Activated T-helper 17 cell treated with anti-CD3 and anti-CD28 coated beads, Interleukin-2, amount 50 U/mL, for 72 hours (primary cell): ENCODE measurements around the gene NDUFA11. TPM values are rescaled to one million over a fixed set of nuclear protein-coding genes. Genes with fewer than 3 reads are reported as not detected.
"Not testable (repeated sequence)": the region's sequence is repeated elsewhere in the genome, so short reads cannot be mapped to it uniquely, and the experiment has no call there.

Experiments
- ATAC-seq: fragments of 150-1000 bp; cut with Tn5 transposase; replicated peaks from 2 replicates; pipeline ENCODE4 v1.10.0; 2021; ENCODE audit warnings: mild to moderate bottlenecking, moderate library complexity
- H3K27ac Mint-ChIP-seq: one replicate; pipeline ENCODE4 v1.8.0; 2022; ENCODE audit warnings: mixed read lengths
- H3K27me3 Mint-ChIP-seq: one replicate; pipeline ENCODE4 v1.8.0; 2022; ENCODE audit warnings: mixed read lengths
- H3K36me3 Mint-ChIP-seq: one replicate; pipeline ENCODE4 v1.8.0; 2022; ENCODE audit warnings: low read depth, mild to moderate bottlenecking, mixed read lengths
- H3K4me1 Mint-ChIP-seq: one replicate; pipeline ENCODE4 v1.8.0; 2022; ENCODE audit warnings: mixed read lengths
- H3K4me3 Mint-ChIP-seq: one replicate; pipeline ENCODE4 v1.8.0; 2022; ENCODE audit warnings: mild to moderate bottlenecking, mixed read lengths
- H3K9me3 Mint-ChIP-seq: one replicate; pipeline ENCODE4 v1.8.0; 2022; ENCODE audit warnings: mixed read lengths
- total RNA-seq, 2 donors: library from RNA; stranded (reverse); gene quantifications; one replicate each; pipeline ENCODE4 v1.2.3, GENCODE V29; 2022

The NDUFA11 gene
- total RNA-seq, 2 donors from 2014 or later = 162 to 249 TPM

DNA sequence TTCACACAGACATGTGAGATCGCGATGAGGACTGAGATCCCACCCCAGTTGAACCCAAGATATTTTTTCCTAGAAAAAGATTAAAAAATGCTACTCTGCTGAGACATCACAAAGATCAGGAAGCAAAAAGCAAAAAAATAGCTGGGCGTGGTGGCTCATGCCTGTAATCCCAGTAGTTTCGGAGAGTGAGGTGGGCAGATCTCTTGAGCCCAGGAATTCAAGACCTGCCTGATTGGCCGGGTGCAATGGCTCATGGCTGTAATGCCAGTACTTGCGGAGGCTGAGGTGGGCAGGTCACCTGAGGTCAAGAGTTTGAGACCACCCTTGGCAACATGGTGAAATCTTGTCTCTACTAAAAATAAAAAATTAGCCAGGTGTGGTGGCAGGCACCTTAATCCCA, 53.4 kb downstream of the NDUFA11 start:
- Mint-ChIP-seq H3K27ac (no peak overlapping the region), H3K4me3 (no peak overlapping the region), H3K27me3 (no peaks in the 10 kb centered on the region), H3K36me3 (no peaks in the 10 kb centered on the region), H3K9me3 (no peaks in the 10 kb centered on the region), H3K4me1 (no peaks in the 10 kb centered on the region)
- ATAC-seq = no peak

DNA sequence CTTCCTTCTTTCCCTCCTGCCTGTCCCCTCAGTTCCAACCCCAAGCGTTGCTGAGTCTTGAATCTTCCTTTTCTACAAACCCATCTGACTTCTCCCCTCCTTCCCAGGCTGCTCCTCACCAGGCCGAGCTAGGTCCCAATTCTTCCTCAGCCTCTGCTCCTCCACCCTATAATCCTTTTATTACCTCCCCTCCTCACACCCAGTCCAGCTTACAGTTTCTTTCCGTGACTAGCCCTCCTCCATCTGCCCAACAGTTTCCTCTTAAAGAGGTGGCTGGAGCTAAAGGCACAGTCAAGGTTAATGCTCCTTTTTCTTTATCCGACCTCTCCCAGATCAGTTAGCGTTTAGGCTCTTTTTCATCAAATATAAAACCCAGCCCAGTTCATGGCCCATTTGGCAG, 55.0 kb downstream of the NDUFA11 start:
- not testable (repeated sequence) for H3K9me3 Mint-ChIP-seq, H3K27ac Mint-ChIP-seq, ATAC-seq

GRCh38 chr19:5847846-5848245, 55.7 kb downstream of the NDUFA11 start:
- H3K4me3 Mint-ChIP-seq, H3K27me3 Mint-ChIP-seq, H3K27ac Mint-ChIP-seq, H3K9me3 Mint-ChIP-seq, ATAC-seq, H3K4me1 Mint-ChIP-seq, H3K36me3 Mint-ChIP-seq: not testable (repeated sequence)

More for the DNA sequence above, 55.0 kb downstream of the NDUFA11 start:
- not testable (repeated sequence) for H3K4me1 Mint-ChIP-seq, H3K4me3 Mint-ChIP-seq, H3K36me3 Mint-ChIP-seq, H3K27me3 Mint-ChIP-seq

Other genes with a start within 250 kb of the NDUFA11 start
- 10 to 100 TPM; 29.5 to 38.7 TPM for gene MICOS13, start 223.3 kb downstream of the NDUFA11 start, total RNA-seq
- 1 to 10 TPM; 2.3 to 5.3 TPM for gene HSD11B1L, start 222.8 kb downstream of the NDUFA11 start, total RNA-seq
- 1,000 to 10,000 TPM in 1 of 2 donors, 100 to 1,000 TPM in 1; 860 to 1,029 TPM for gene RPL36, start 213.5 kb downstream of the NDUFA11 start, total RNA-seq
- gene LONP1, start 183.6 kb downstream of the NDUFA11 start, total RNA-seq = 100 to 1,000 TPM; 291 to 376 TPM
- not detected for gene CATSPERD, start 183.2 kb downstream of the NDUFA11 start, total RNA-seq
- gene PRR22, start 119.0 kb downstream of the NDUFA11 start, total RNA-seq = 1 to 10 TPM; 4.6 to 9.9 TPM
- 10 to 100 TPM; 46.8 to 73.6 TPM for gene DUS3L, start 112.6 kb downstream of the NDUFA11 start, total RNA-seq
- gene NRTN, start 98.7 kb downstream of the NDUFA11 start, total RNA-seq = under 1 TPM; 0.32 to 0.52 TPM
- gene FUT6, start 64.1 kb downstream of the NDUFA11 start, total RNA-seq = not detected
- gene FUT3, start 52.3 kb downstream of the NDUFA11 start, total RNA-seq = 1 to 10 TPM in 1 of 2 donors, not detected in 1; 1.4 TPM
- gene FUT5, start 33.2 kb downstream of the NDUFA11 start, total RNA-seq = under 1 TPM in 1 of 2 donors, not detected in 1; 0.48 TPM
- gene VMAC, start 1.1 kb upstream of the NDUFA11 start, total RNA-seq = 1 to 10 TPM; 3.7 to 4.4 TPM
- gene CAPS, start 10.5 kb upstream of the NDUFA11 start, total RNA-seq = 1 to 10 TPM; 3.8 to 5.1 TPM
- gene RANBP3, start 74.3 kb upstream of the NDUFA11 start, total RNA-seq = 100 to 1,000 TPM in 1 of 2 donors, 10 to 100 TPM in 1; 81.4 to 112 TPM
- 10 to 100 TPM in 1 of 2 donors, 1 to 10 TPM in 1; 9.7 to 20.7 TPM for gene RFX2, start 206.7 kb upstream of the NDUFA11 start, total RNA-seq
- gene ACSBG2, start 231.9 kb upstream of the NDUFA11 start, total RNA-seq = not detected